ENCODE results near the gene PPIL1. TPM values are rescaled to one million over a fixed set of nuclear protein-coding genes. Genes with fewer than 3 reads are reported as not detected.

The PPIL1 gene
- total RNA-seq, 1 donor from 2014 or later: 53.1 TPM

- DNase-seq (ENCODE audit: low spot score, unreplicated experiment): no peak
- H3K9me3 Mint-ChIP-seq (ENCODE audit: low read depth): no peaks in the 10 kb centered on the region
- H3K4me1 Mint-ChIP-seq (ENCODE audit: low read depth): peaks cover 2% of the 10 kb centered on the region
- no peak overlapping the region for H3K4me3 Mint-ChIP-seq (ENCODE audit: low read depth)
- no peak overlapping the region for H3K27ac Mint-ChIP-seq
- peaks cover 52% of the 10 kb centered on the region for H3K27me3 Mint-ChIP-seq
- no peaks in the 10 kb centered on the region for H3K36me3 Mint-ChIP-seq (ENCODE audit: insufficient read depth)
- no peak for TF ChIP-seq CTCF (IDR thresholded peaks at IDR 0.05; ENCODE audit: unreplicated experiment)
Measured at GRCh38 chr6:36834576-36835341, 39.8 kb downstream of the PPIL1 start.

- Mint-ChIP-seq H3K4me3 (ENCODE audit: low read depth) (no peak overlapping the region), H3K9me3 (ENCODE audit: low read depth) (no peaks in the 10 kb centered on the region), H3K27ac (no peak overlapping the region), H3K36me3 (ENCODE audit: insufficient read depth) (no peaks in the 10 kb centered on the region), H3K27me3 (peaks cover 44% of the 10 kb centered on the region), H3K4me1 (ENCODE audit: low read depth) (no peaks in the 10 kb centered on the region)
- no peak for DNase-seq (ENCODE audit: low spot score, unreplicated experiment)
- no peak for TF ChIP-seq CTCF (IDR thresholded peaks at IDR 0.05; ENCODE audit: unreplicated experiment)
Measured at GRCh38 chr6:36833182-36833789, 41.3 kb downstream of the PPIL1 start.

GRCh38 chr6:36832313-36832712 lies 42.3 kb downstream of the PPIL1 start:
- H3K4me3 Mint-ChIP-seq (ENCODE audit: low read depth): no peak overlapping the region
- DNase-seq (ENCODE audit: low spot score, unreplicated experiment): no peak
- no peaks in the 10 kb centered on the region for H3K9me3 Mint-ChIP-seq (ENCODE audit: low read depth)
- no peak overlapping the region for H3K27ac Mint-ChIP-seq
- H3K4me1 Mint-ChIP-seq (ENCODE audit: low read depth): no peaks in the 10 kb centered on the region
- H3K27me3 Mint-ChIP-seq: peaks cover 37% of the 10 kb centered on the region
- TF ChIP-seq CTCF (IDR thresholded peaks at IDR 0.05; ENCODE audit: unreplicated experiment): no peak
- H3K36me3 Mint-ChIP-seq (ENCODE audit: insufficient read depth): no peaks in the 10 kb centered on the region

GRCh38 chr6:36830577-36830976 lies 44.0 kb downstream of the PPIL1 start:
- Mint-ChIP-seq H3K4me3 (ENCODE audit: low read depth) (no peak overlapping the region), H3K9me3 (ENCODE audit: low read depth) (no peaks in the 10 kb centered on the region), H3K4me1 (ENCODE audit: low read depth) (peaks cover under 1% of the 10 kb centered on the region), H3K36me3 (ENCODE audit: insufficient read depth) (no peaks in the 10 kb centered on the region), H3K27ac (no peak overlapping the region), H3K27me3 (peaks cover 20% of the 10 kb centered on the region)
- no peak for DNase-seq (ENCODE audit: low spot score, unreplicated experiment)
- no peak for TF ChIP-seq CTCF (IDR thresholded peaks at IDR 0.05; ENCODE audit: unreplicated experiment)

- H3K36me3 Mint-ChIP-seq (ENCODE audit: insufficient read depth): no peaks in the 10 kb centered on the region
- no peak for DNase-seq (ENCODE audit: low spot score, unreplicated experiment)
- H3K27ac Mint-ChIP-seq: no peak overlapping the region
- H3K4me1 Mint-ChIP-seq (ENCODE audit: low read depth): peaks cover 4% of the 10 kb centered on the region
- no peak overlapping the region for H3K4me3 Mint-ChIP-seq (ENCODE audit: low read depth)
- no peaks in the 10 kb centered on the region for H3K9me3 Mint-ChIP-seq (ENCODE audit: low read depth)
- H3K27me3 Mint-ChIP-seq: peaks cover 17% of the 10 kb centered on the region
- TF ChIP-seq CTCF (IDR thresholded peaks at IDR 0.05; ENCODE audit: unreplicated experiment): no peak
Measured at GRCh38 chr6:36829919-36830544, 44.6 kb downstream of the PPIL1 start.
